ENCODE measurements around the gene AHDC1.
"Not testable (repeated sequence)": the region's sequence is repeated elsewhere in the genome, so short reads cannot be mapped to it uniquely, and the experiment has no call there.

Gene AHDC1

GRCh38 chr1:27603681-27604578, at the start of gene AHDC1:
Gene AHDC1, minus strand, starts transcription at chr1:27604144. Its CDS starts 52,029 bp downstream, at chr1:27552115.
- no peak for FAIRE-seq

- FAIRE-seq, result no peak
Observed at GRCh38 chr1:27652111-27652864, 48.3 kb upstream of the AHDC1 start.

- FAIRE-seq, result no peak
Observed at GRCh38 chr1:27650539-27651175, 46.7 kb upstream of the AHDC1 start.

GRCh38 chr1:27650171-27650538, 46.2 kb upstream of the AHDC1 start:
- no peak for FAIRE-seq

GRCh38 chr1:27649306-27649635, 45.3 kb upstream of the AHDC1 start:
- no peak for FAIRE-seq

- FAIRE-seq, result no peak
Observed at GRCh38 chr1:27648602-27649305, 44.8 kb upstream of the AHDC1 start.

GRCh38 chr1:27647328-27647727, 43.4 kb upstream of the AHDC1 start:
- no peak for FAIRE-seq

- FAIRE-seq, result no peak
Observed at GRCh38 chr1:27646676-27647075, 42.7 kb upstream of the AHDC1 start.

GRCh38 chr1:27645071-27645415, 41.1 kb upstream of the AHDC1 start:
- no peak for FAIRE-seq

- no peak for FAIRE-seq
Observed at GRCh38 chr1:27644369-27645070, 40.6 kb upstream of the AHDC1 start.

GRCh38 chr1:27643600-27644368, 39.8 kb upstream of the AHDC1 start:
- FAIRE-seq, result no peak

- FAIRE-seq, result not testable (repeated sequence)
Observed at GRCh38 chr1:27640514-27640913, 36.6 kb upstream of the AHDC1 start.

GRCh38 chr1:27638805-27639204, 34.9 kb upstream of the AHDC1 start:
- FAIRE-seq, result no peak

- no peak for FAIRE-seq
Observed at GRCh38 chr1:27638047-27638734, 34.2 kb upstream of the AHDC1 start.

- no peak for FAIRE-seq
Observed at GRCh38 chr1:27635396-27636142, 31.6 kb upstream of the AHDC1 start.

- FAIRE-seq, result no peak
Observed at GRCh38 chr1:27634985-27635367, 31.0 kb upstream of the AHDC1 start, which contains the start of gene FGR. Gene FGR, minus strand, starts transcription at chr1:27635185. Its CDS starts 11,269 bp downstream, at chr1:27623916.

GRCh38 chr1:27634177-27634984, 30.4 kb upstream of the AHDC1 start:
- FAIRE-seq, result no peak

GRCh38 chr1:27633640-27634176, 29.8 kb upstream of the AHDC1 start:
- no peak for FAIRE-seq

GRCh38 chr1:27633298-27633610, 29.3 kb upstream of the AHDC1 start:
- FAIRE-seq, result no peak

Measured in TTC549 (cell line).